Stimulated activated CD4-positive, alpha-beta T cell treated with anti-CD3 and anti-CD28 coated beads, Interleukin-2, amount 100 ng/mL, for 4 hours (primary cell): ENCODE data around the gene CDK19.
A peak's percentile ranks its signal among the peaks of the same experiment; 100 is the strongest.
"Not testable (repeated sequence)": the region's sequence is repeated elsewhere in the genome, so short reads cannot be mapped to it uniquely, and the experiment has no call there.

Experiments
- DNase-seq: peaks from one replicate; pipeline ENCODE4 v3.0.0-alpha.2; 2020; ENCODE audit warnings: low read depth

CDK19 gene

GRCh38 chr6:110815411-110816409 is at the start of gene CDK19:
TSS of gene CDK19 (minus strand) at chr6:110815469. CDS start at chr6:110815136, 333 bp downstream.
- peak; percentile 96 for DNase-seq

DNA sequence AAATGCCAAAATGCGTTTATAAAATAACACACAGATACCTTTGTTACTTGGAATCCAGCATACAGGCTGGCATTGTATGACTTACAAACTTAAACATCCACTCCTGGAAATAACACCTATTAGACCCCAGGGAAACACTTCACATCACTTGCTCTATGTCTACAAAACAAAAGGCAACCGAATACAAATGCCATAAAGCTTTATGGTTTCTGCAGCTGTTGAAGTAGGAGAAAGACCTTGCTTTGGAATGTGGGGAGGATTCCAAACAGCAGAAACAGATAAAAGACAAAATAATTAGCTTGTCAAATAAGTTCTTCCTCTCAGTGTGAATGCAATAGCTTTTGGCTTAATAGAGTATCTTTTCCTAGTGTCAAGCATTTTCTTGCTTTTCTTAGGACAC is 49.6 kb upstream of the CDK19 start:
- DNase-seq: no peak

- no peak for DNase-seq
Measured at GRCh38 chr6:110859335-110859792, 44.1 kb upstream of the CDK19 start.

DNA sequence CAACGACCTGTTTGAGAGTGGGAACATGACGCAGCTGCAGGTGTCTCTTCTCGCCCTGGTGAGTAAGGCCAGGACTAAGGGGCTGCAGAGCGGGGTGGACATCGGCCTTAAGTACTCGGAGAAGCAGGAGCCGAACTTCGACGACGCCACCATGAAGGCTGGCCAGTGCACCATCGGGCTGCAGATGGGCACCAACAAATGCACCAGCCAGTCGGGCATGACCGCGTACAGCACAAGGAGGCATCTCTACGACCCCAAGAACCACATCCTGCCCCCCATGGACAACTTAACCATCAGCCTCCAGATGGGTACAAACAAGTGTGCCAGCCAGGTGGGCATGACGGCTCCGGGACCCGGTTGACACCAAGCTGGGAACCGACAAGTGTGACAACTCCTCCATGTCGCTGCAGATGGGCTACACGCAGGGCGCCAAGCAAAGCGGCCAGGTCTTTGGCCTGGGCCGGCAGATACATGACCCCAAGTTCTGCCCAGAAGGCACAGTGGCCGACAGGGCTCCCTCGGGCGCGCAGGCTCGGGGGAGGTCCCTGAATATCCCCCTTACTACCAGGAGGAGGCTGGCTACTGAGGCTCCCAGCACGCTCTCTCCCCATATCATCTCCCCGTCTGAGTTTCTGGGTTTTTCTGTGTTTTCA is 43.4 kb upstream of the CDK19 start:
- no peak for DNase-seq

GRCh38 chr6:110858016-110858415 is 42.7 kb upstream of the CDK19 start:
- no peak for DNase-seq

DNA sequence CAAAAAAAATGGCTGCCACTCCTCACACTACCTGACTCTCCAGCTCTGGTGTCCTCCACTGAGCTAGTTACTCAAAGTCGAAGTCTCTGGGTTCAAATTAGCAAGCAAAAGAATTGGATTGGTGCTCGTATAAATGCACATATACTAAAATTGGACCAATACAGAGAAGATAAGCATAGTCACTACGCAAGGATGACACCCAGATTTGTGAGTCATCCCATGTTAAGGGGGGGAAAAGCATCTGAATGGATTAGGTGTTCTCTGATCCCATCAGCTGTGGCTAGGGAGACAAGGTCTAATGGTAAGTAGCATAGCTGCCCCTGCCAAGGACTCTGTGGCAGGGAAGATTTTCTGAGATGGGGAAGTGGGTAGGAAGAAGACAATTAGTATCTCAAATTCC is 41.0 kb upstream of the CDK19 start:
- DNase-seq: no peak

DNA sequence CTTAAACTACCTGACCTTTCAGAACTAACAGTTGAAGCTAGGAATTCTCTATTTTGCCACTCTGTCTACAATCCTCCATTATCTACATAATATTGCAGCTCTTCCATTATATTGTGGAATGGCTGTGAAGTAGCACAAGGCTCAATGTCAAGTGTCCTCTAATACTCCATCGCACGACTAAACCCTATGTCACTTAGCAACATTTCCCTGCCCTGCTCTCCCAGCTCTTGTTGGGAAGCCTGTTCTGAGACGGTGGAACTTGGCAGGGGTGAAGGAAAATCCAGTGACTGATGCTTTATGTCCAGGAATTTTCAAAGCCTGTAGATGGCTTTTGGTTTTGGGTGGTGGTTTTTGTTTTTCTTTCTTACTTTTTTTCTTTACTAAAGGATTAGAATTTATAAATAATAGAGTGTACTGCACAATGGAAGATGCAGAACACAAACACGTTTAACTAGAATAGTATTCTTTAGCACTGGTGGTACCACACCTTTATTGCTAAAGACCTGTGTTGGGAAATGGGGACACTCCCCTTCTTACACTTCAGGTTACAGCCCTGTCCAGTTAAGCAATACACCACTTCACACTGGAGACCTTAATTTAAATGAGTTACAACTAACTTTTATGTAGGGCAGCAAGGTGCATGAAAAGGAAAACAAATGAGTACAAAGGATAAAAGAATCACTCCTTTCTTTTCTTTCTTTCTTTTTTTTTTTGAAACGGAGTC is 38.6 kb upstream of the CDK19 start:
- no peak for DNase-seq

DNA sequence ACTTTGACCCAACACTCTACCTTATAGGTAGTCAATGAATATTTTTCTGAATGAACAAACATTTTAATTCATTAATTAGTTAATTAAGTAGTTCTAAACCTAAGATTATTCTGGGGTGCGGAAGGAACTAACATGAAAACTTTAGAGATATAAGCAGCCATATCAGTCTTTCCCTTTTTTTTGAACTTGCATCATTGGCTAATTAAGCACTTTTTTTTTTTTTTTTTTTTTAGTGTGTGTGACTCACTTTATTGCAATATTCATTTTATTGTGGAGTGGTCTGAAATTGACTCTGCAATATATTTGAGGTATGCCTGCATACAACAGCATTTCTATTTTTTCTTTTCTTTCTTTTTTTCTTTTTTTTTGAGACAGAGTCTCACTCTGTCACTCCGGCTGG is 37.5 kb upstream of the CDK19 start:
- DNase-seq: no peak

GRCh38 chr6:110849781-110850180 is 34.5 kb upstream of the CDK19 start:
- no peak for DNase-seq

- no peak for DNase-seq
Measured at GRCh38 chr6:110841266-110841665, 26.0 kb upstream of the CDK19 start.

DNA sequence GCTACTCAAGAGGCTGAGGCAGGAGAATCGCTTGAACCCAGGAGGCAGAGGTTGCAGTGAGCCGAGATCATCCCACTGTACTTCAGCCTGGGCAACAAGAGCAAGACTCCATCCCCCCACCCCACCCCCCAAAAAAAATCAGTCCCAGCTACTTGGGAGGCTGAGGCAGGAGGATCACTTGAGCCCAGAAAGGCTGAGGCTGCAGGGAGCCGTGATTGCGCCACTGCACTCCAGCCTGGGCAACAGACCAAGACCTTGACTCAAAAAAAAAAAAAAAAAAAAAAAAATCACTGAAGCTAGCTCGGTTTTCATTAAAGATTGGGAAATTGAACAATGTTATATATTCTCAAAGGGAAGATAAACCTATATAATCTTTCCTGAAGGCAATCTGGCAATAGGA is 20.5 kb upstream of the CDK19 start:
- not testable (repeated sequence) for DNase-seq

- no peak for DNase-seq
Measured at GRCh38 chr6:110833831-110834230, 18.6 kb upstream of the CDK19 start.

GRCh38 chr6:110831405-110831804 is 16.1 kb upstream of the CDK19 start:
- DNase-seq: no peak

- no peak for DNase-seq
Measured at GRCh38 chr6:110828396-110828795, 13.1 kb upstream of the CDK19 start.

GRCh38 chr6:110826236-110827129 is 11.2 kb upstream of the CDK19 start:
- no peak for DNase-seq

GRCh38 chr6:110823146-110823545 is 7.9 kb upstream of the CDK19 start:
- no peak for DNase-seq

DNA sequence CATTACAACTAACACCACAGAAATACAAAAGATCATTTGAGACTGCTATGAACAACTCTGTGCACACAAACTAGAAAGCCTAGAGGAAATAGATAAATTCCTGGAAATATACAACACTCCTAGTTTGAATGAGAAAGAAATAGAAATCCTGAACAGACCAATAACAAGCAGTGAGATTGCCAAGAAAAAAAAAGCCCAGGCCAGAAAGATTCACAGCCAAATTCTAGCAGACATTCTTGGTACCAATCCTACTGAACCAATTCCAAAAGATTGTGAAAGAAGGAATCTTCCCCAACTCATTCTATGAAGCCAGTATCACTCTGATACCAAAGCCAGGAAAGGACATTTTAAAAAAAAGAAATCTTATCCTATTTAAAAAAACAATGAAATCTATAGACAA is 7.0 kb upstream of the CDK19 start:
- DNase-seq: no peak

DNA sequence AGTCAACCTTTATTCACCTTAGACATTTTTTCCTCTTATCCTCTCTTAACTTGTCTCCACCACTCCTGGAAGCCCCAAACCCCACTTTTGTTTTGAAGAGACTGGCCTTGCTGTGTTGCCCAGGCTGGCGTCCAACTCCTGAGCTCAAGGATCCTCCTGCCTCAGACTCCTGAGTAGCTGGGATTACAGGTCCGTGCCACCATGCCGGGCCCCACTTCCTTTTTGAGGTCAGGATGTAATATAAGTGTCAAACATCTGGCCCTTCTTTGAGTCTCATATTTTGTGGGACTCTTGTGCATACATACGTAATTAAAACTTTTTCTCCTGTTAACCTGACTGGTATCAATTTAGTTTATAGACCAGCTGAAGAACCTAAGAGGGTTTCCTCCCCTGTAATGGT is 1.4 kb upstream of the CDK19 start:
- no peak for DNase-seq

DNA sequence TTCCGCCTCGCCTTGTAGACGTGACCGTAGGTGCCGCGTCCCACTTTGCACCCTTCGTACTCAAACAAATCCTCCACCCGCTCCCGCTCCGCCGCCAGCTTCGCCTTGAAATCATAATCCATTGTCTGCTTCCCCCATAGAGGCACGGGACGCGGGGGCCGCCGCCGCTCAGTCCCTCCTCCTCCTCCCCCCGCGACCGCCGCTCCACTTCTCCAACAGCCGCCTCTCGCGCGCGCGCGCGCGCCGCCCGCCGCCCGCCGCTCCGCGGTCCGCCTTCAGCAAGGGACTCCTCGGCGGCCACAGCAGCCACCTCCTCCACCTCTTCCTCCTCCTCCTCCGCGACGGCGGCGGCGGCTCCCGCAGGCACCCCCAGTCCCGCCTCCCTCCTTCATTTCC is 256 bp downstream of the CDK19 start:
- no peak for DNase-seq

DNA sequence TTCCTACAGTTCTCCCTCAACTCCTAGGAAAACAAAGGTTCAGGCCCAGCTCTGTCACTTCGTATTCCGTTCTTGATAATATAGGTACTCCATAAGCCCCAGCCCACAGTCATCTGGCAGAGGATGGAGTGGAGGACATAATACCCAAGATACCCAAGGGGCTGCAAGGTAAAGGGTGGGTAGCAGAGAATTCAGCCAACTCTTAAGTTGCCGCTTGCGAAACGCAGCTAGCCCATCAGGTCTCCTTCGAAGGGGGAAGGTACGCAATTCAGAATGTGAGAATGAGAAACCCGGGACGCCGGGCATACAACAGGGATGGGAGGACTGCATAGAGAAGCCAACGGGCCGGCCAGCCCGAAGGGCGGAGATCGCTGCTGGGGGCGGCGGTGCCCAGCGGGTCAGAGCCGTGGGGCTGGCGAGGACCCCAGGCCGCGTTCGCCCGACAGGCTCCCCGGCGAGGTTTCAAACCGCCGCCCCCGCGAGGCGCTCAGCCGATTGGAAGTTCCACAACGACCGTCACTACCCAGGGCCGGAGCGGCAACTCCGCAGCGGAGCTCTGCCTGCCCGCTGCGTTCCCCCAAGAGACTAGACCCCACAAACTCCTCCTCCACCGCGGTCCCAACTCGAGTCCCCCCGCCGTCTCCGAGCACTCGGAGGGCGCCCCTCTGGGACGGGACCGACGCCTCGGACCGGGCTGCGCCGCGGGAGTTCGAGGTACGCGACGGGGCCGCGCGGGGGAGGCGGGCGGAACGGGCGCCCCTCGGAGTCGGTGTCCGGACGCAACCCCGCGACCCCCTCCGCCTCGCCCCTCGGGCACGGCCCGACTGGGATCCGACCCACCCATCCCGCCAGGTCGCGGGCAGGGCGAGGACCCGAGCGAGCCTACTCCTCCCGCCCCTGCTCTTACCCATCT is 911 bp downstream of the CDK19 start:
- peak; percentile 33 for DNase-seq
